Ramos (cell line): ENCODE measurements around the gene DNAH10.

Experiments used
- in situ Hi-C: fragments of 300-500 bp; cut with MboI; formaldehyde crosslinking; loops from one replicate; pipeline ENCODE4 v1.14.3; 2022; ENCODE audit warnings: low sequenced_read_pairs; ENCODE audit not compliant: unreplicated experiment

Gene DNAH10

GRCh38 chr12:123839826-123840225 lies 77.7 kb downstream of the DNAH10 start:
- in situ Hi-C loops = no loop called here

GRCh38 chr12:123840765-123841425 lies 78.8 kb downstream of the DNAH10 start:
- in situ Hi-C loops = no loop called here

- in situ Hi-C loops = no loop called here
Observed at GRCh38 chr12:123843912-123844748, 82.0 kb downstream of the DNAH10 start.

- in situ Hi-C loops = no loop called here
Observed at GRCh38 chr12:123845881-123846280, 83.8 kb downstream of the DNAH10 start.

- in situ Hi-C loops = no loop called here
Observed at GRCh38 chr12:123846340-123846739, 84.2 kb downstream of the DNAH10 start.

- in situ Hi-C loops = no loop called here
Observed at GRCh38 chr12:123847019-123847418, 84.9 kb downstream of the DNAH10 start.

- in situ Hi-C loops = no loop called here
Observed at GRCh38 chr12:123847876-123848275, 85.8 kb downstream of the DNAH10 start.

GRCh38 chr12:123849517-123849916 lies 87.4 kb downstream of the DNAH10 start:
- in situ Hi-C loops = no loop called here

- in situ Hi-C loops = no loop called here
Observed at GRCh38 chr12:123850246-123851134, 88.4 kb downstream of the DNAH10 start.

GRCh38 chr12:123853396-123854070 lies 91.4 kb downstream of the DNAH10 start:
- in situ Hi-C loops = no loop called here

GRCh38 chr12:123854232-123854631 lies 92.1 kb downstream of the DNAH10 start:
- in situ Hi-C loops = no loop called here

- in situ Hi-C loops = no loop called here
Observed at GRCh38 chr12:123854918-123855317, 92.8 kb downstream of the DNAH10 start.

- in situ Hi-C loops = no loop called here
Observed at GRCh38 chr12:123856681-123857080, 94.6 kb downstream of the DNAH10 start.

- in situ Hi-C loops = no loop called here
Observed at GRCh38 chr12:123858176-123858575, 96.1 kb downstream of the DNAH10 start.

- in situ Hi-C loops = no loop called here
Observed at GRCh38 chr12:123859035-123859434, 96.9 kb downstream of the DNAH10 start.

GRCh38 chr12:123860377-123860776 lies 98.3 kb downstream of the DNAH10 start:
- in situ Hi-C loops = no loop called here

GRCh38 chr12:123861392-123861791 lies 99.3 kb downstream of the DNAH10 start:
- in situ Hi-C loops = no loop called here

- in situ Hi-C loops = no loop called here
Observed at GRCh38 chr12:123867141-123867540, 105.0 kb downstream of the DNAH10 start.

GRCh38 chr12:123868791-123869190 lies 106.7 kb downstream of the DNAH10 start:
- in situ Hi-C loops = no loop called here

- in situ Hi-C loops = no loop called here
Observed at GRCh38 chr12:123873793-123874192, 111.7 kb downstream of the DNAH10 start.
